PFSK-1 (cell line): Measurements from ENCODE around the gene C19orf44.

ENCODE experiments used
- FOXP2 ChIP-seq: optimal IDR thresholded peaks from 2 replicates; pipeline ENCODE3; 2011; ENCODE audit warnings: borderline replicate concordance, control low read depth, inconsistent platforms; ENCODE audit not compliant: insufficient read depth; ENCODE audit errors: extremely low read length, extremely low read depth
- POLR2AphosphoS5 ChIP-seq: IDR thresholded peaks from 2 replicates; pipeline ENCODE4 v1.6.1; 2012; ENCODE audit warnings: low read depth, mild to moderate bottlenecking, control low read depth, low read length, moderate library complexity
- SIN3A ChIP-seq: IDR thresholded peaks from 2 replicates; pipeline ENCODE4 v1.6.1; 2012; ENCODE audit warnings: mild to moderate bottlenecking, low read length, moderate library complexity, borderline replicate concordance; ENCODE audit not compliant: insufficient read depth
- TAF1 ChIP-seq: IDR thresholded peaks from 2 replicates; pipeline ENCODE4 v1.6.1; 2012; ENCODE audit warnings: low read length, control low read depth, borderline replicate concordance; ENCODE audit not compliant: insufficient read depth
- TF ChIP-seq, protein P1 (sequence below), 2 experiments: IDR thresholded peaks; 2 replicates each; pipeline versions ENCODE4 v1.6.1 to v1.8.0; 2011 to 2012; ENCODE audit warnings: low read depth in 2 of 2, low read length in 2 of 2, control low read depth in 1 of 2, inconsistent platforms in 1 of 2, mild to moderate bottlenecking in 1 of 2, moderate library complexity in 1 of 2; ENCODE audit not compliant: insufficient read depth in 1 of 2

- TF ChIP-seq POLR2AphosphoS5 = no peak
- TF ChIP-seq, protein P1, sequence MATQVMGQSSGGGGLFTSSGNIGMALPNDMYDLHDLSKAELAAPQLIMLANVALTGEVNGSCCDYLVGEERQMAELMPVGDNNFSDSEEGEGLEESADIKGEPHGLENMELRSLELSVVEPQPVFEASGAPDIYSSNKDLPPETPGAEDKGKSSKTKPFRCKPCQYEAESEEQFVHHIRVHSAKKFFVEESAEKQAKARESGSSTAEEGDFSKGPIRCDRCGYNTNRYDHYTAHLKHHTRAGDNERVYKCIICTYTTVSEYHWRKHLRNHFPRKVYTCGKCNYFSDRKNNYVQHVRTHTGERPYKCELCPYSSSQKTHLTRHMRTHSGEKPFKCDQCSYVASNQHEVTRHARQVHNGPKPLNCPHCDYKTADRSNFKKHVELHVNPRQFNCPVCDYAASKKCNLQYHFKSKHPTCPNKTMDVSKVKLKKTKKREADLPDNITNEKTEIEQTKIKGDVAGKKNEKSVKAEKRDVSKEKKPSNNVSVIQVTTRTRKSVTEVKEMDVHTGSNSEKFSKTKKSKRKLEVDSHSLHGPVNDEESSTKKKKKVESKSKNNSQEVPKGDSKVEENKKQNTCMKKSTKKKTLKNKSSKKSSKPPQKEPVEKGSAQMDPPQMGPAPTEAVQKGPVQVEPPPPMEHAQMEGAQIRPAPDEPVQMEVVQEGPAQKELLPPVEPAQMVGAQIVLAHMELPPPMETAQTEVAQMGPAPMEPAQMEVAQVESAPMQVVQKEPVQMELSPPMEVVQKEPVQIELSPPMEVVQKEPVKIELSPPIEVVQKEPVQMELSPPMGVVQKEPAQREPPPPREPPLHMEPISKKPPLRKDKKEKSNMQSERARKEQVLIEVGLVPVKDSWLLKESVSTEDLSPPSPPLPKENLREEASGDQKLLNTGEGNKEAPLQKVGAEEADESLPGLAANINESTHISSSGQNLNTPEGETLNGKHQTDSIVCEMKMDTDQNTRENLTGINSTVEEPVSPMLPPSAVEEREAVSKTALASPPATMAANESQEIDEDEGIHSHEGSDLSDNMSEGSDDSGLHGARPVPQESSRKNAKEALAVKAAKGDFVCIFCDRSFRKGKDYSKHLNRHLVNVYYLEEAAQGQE (IDR thresholded peaks at IDR 0.05; ENCODE audit: insufficient read depth in 1 of 2, low read depth in 2 of 2, low read length in 2 of 2) = no peak
- no peak for TF ChIP-seq TAF1
- no peak for TF ChIP-seq SIN3A
- TF ChIP-seq FOXP2 = no peak
These were observed 8.1 kb downstream of the C19orf44 start for GRCh38 chr19:16504271-16504670.
